ENCODE data around the gene LCTL. TPM values are rescaled to one million over a fixed set of nuclear protein-coding genes. Genes with fewer than 3 reads are reported as not detected.

The LCTL gene, protein sequence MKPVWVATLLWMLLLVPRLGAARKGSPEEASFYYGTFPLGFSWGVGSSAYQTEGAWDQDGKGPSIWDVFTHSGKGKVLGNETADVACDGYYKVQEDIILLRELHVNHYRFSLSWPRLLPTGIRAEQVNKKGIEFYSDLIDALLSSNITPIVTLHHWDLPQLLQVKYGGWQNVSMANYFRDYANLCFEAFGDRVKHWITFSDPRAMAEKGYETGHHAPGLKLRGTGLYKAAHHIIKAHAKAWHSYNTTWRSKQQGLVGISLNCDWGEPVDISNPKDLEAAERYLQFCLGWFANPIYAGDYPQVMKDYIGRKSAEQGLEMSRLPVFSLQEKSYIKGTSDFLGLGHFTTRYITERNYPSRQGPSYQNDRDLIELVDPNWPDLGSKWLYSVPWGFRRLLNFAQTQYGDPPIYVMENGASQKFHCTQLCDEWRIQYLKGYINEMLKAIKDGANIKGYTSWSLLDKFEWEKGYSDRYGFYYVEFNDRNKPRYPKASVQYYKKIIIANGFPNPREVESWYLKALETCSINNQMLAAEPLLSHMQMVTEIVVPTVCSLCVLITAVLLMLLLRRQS
- not detected in 2 replicates for total RNA-seq

DNA sequence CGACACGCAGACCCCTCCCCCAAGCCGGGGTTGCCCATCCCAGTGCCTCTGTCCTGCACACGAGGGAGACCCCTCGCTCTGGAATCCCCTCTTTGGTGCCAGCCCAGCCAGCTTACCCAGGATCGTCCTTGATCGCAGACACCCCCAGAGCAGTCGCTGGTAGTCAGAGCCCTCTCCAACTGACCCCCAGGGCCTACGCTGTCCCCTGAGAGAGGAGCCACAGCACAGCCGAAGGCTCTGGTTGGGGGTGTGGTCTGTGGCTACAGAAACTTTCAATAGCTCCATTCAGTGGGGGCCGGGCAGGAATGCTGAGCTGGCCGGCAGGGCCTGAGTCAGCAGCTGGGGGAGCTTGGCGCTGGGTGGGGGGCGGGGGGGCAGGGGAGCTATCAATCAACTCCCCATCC lies at the start of gene LCTL:
Gene LCTL, minus strand, starts transcription at position 258 of the 404 bp plus-strand sequence. CDS start 633 bp downstream, outside the sequence.

DNA sequence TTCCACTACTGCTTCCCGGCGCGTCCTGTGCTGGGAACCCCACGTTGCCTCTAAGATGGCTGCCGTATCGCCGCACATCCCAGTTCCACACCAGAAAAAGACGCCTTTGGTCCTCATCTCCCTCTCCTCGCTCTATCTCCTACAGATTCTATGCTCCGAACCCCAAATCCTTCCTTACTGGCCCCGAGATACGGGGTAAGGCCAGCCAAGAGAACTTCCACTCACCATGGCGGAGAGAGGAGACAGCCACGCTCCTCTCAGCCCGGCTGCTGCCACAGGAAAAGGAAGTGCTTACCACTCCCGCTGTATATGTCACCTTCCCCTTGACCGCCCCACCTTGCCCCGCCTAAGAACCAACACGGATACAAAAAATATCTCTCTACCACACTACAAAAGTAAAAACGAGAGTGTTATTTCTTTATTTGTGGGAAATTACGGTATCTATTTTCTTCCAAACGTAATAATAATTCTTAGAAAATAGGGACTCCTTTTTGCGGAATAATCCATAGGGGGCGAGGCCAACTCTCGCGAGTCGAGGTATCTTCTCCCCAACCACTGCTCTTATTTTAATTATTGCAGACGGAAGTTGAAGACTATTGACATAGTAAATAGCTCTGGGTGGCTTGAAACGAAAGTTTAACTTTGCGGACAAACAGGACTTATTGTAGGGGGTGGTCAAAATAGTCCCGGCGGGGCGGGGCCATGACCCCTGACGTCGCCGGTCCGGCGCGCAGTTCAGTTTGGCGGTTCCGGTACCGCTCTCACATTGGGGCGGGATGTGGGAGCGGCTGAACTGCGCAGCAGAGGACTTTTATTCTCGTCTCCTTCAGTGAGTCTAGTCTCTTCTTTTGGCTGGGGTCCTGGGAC lies 61.0 kb downstream of the LCTL start, which contains the start of the genes RPL4 and ZWILCH:
Gene RPL4, minus strand, starts transcription at position 293 of the 867 bp plus-strand sequence. Its CDS starts 65 bp downstream, at position 228.
Gene ZWILCH, plus strand, starts transcription at position 764 of the 867 bp plus-strand sequence. Its CDS starts 13 bp downstream, at position 777.

Other genes with a start within 250 kb of the LCTL start
- gene TIPIN, start 209.3 kb downstream of the LCTL start, total RNA-seq: 13.6 and 22.6 TPM in 2 replicates
- gene MAP2K1, start 179.1 kb downstream of the LCTL start, total RNA-seq: 38.0 and 44.2 TPM in 2 replicates
- 23.1 and 48.8 TPM in 2 replicates for gene SNAPC5, start 68.2 kb downstream of the LCTL start, total RNA-seq
- gene RPL4, start 61.1 kb downstream of the LCTL start, total RNA-seq: 2,214 and 4,516 TPM in 2 replicates
- gene ZWILCH, start 60.7 kb downstream of the LCTL start, total RNA-seq: 32.8 and 37.4 TPM in 2 replicates
- gene SMAD6, start 136.2 kb upstream of the LCTL start, total RNA-seq: 12.2 and 21.4 TPM in 2 replicates